GM18867 (cell line): ENCODE measurements around the gene GKAP1.
"Not testable (repeated sequence)": the region's sequence is repeated elsewhere in the genome, so short reads cannot be mapped to it uniquely, and the experiment has no call there.

Source experiments
- ATAC-seq: cut with Tn5 transposase; IDR thresholded peaks from one replicate; pipeline ENCODE4 v1.9.1; 2021; ENCODE audit warnings: mild to moderate bottlenecking, moderate library complexity; ENCODE audit not compliant: unreplicated experiment

The GKAP1 gene

DNA sequence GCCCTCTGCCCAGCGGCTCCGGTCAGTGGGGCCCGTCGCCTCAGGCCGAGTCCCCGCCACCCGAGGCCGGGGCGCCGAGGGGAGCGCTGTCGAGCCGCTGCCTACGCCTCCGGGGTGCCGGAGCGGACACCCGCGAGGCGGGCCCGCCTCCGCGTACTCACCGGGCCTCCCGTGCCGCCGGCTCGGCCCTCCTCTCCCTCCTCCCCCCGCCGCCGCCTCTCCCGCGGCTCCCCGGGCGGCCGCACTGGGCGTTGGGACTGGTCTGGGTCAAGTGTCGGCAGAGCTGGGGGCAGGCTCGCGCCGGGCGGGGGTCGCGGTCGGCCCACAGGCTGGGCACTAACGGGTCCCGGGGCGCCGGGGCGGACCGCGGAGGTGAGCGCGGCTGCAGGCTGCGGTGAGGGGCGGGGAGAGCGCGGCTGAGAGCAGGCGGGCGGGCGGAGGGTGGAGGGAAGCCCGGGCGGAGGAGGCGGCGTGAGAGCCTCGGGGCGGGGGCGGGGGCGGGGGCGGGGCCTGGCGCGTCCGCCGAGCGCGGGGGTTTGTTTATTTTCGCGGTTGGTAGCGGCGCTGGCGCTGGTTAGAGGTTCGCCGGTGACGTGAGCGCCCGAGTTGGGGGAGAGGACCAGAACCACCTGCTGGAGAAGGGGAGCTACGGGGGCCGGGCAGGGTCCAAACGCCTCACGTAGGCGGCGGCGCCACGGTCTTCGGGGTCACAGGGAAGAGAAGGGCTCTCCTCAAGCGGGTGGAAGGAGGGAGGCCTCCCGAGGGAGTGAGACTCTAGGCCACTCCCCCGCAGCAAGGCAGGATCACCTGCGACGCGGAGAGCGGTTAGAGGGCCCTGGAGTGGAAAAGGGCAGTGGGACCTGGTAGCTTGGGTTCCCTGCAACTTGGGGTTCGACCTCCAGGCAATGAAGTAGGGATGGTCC, at the start of gene GKAP1:
GKAP1 (minus strand) TSS at position 414 of the 923 bp plus-strand sequence. CDS start 11,252 bp downstream, outside the sequence.
- peak; percentile 83 for ATAC-seq

- ATAC-seq, result peak; percentile 59
Measured at GRCh38 chr9:83849895-83850294, 32.3 kb upstream of the GKAP1 start.

- ATAC-seq, result not testable (repeated sequence)
Measured at GRCh38 chr9:83837070-83837643, 19.6 kb upstream of the GKAP1 start.

GRCh38 chr9:83830426-83831071, 13.0 kb upstream of the GKAP1 start:
- not testable (repeated sequence) for ATAC-seq

GRCh38 chr9:83824986-83825623, 7.5 kb upstream of the GKAP1 start:
- not testable (repeated sequence) for ATAC-seq

GRCh38 chr9:83817011-83817355, 586 bp downstream of the GKAP1 start:
- ATAC-seq, result not testable (repeated sequence)

DNA sequence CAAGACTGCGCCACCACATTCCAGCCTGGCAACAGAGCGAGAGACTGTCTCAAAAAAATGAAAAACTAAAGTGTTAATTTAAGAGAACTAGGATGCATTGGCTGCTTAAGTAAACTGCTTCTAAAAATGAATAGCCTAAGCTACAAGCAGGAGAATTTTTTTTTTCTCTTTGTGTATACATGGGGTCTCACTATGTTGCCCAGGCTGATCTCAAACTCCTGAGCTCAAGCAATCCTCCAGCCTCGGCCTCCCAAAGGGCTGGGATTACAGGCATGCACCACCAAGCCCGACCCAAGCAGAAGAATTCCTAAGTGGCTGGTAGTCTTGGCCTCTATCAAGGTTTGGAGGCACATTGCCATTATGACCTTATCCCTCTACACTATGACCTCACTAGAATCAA, 2.4 kb downstream of the GKAP1 start:
- not testable (repeated sequence) for ATAC-seq

- not testable (repeated sequence) for ATAC-seq
Measured at GRCh38 chr9:83809213-83809612, 8.4 kb downstream of the GKAP1 start.

- not testable (repeated sequence) for ATAC-seq
Measured at GRCh38 chr9:83804454-83804853, 13.1 kb downstream of the GKAP1 start.

DNA sequence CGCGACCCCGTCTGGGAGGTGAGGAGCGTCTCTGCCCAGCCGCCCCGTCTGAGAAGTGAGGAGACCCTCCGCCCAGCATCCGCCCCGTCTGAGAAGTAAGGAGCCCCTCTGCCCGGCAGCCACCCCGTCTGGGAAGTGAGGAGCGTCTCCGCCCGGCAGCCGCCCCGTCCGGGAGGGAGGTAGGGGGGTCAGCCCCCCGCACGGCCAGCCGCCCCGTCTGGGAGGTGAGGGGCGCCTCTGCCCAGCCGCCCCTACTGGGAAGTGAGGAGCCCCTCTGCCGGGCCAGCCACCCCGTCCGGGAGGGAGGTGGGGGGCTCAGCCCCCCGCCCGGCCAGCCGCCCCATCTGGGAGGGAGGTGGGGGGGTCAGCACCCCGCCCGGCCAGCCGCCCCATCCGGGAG, 13.6 kb downstream of the GKAP1 start:
- not testable (repeated sequence) for ATAC-seq

DNA sequence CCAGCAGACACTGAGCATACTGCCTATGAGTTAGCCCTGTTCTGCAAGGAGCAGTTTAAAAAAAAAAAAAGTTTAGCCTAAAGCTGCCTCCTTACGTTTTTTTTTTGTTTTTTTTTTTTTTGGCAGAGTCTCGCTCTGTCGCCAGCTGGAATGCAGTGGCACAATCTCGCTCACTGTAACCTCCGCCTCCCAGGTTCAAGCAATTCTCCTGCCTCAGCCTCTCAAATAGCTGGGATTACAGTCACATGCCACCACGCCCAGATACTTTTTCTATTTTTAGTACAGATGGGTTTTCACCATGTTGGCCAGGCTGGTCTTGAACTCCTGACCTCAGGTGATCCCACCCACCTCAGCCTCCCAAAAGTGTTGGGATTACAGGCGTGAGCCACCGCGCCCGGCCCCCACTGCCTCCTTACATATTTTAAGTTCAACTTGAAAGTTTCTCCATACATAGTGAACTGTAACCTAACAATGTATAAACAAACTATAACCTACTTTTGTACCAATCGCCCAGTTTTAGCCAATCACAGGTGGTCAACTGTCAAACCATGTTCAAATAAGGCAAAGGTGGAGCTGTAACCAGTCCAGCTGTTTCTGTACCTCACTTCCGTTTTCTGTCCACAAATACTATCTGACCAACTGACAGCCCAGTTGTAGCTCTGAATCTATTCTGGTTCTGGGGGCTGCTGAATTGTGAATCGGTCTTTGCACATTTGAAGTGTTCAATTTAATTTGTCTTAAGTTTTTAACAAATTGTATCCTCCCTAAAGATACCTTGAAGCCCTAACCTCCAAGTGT, 17.1 kb downstream of the GKAP1 start:
- no peak for ATAC-seq

- ATAC-seq, result peak; percentile 59
Measured at GRCh38 chr9:83794051-83794450, 23.5 kb downstream of the GKAP1 start.

DNA sequence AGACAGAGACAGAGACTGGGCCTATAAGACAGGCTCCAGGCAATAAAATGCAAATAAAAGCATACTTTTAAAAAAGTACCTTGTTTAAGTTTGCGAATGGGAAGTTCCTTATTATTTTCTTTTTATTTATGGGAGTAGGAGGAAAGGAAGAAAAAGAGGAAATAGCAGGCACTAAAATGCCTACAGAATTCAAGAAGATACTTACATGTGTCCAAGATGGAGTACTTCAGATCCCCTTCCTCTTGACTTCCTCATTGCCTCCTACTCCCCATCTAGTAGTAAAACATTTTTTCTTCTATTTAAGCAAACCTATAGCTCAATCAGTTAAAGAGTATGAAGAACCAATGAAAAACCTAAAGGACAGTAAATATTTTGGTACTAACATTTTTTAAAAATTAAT, 24.8 kb downstream of the GKAP1 start:
- no peak for ATAC-seq

DNA sequence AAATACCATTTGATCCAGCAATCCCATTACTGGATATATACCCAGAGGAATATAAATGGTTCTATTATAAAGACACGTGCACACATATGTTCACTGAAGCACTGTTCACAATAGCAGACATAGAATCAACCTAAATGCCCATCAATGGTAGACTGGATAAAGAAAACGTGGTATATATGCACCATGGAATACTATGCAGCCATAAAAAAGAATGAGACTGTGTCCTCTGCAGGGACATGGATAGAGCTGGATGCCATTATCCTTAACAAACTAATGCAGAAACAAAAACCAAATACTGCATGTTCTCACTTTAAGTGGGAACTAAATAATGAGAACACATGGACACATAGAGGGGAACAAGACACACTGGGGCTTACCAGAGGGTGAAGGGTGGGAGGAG, 39.4 kb downstream of the GKAP1 start:
- ATAC-seq, result no peak

DNA sequence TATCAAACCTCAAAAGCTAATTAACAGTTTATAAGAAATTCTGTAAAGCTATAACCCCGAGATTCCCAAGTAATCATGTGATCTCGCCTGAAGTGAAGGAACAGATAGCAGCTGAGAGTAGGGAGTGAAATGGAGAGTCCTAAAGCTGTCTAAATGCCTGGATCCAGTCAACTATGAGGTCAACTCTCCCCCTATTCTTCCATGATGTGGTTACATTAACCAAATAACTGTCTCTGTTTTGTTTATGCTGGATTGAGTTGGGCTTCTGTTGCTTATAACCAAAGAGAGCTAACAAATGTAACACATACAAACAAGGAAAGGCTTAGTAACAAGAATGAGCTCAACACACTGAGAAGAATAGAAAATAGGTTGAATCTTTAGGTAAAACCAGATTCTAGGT, 41.6 kb downstream of the GKAP1 start:
- no peak for ATAC-seq

- no peak for ATAC-seq
Measured at GRCh38 chr9:83772860-83773259, 44.7 kb downstream of the GKAP1 start.

- no peak for ATAC-seq
Measured at GRCh38 chr9:83765376-83765775, 52.2 kb downstream of the GKAP1 start.

DNA sequence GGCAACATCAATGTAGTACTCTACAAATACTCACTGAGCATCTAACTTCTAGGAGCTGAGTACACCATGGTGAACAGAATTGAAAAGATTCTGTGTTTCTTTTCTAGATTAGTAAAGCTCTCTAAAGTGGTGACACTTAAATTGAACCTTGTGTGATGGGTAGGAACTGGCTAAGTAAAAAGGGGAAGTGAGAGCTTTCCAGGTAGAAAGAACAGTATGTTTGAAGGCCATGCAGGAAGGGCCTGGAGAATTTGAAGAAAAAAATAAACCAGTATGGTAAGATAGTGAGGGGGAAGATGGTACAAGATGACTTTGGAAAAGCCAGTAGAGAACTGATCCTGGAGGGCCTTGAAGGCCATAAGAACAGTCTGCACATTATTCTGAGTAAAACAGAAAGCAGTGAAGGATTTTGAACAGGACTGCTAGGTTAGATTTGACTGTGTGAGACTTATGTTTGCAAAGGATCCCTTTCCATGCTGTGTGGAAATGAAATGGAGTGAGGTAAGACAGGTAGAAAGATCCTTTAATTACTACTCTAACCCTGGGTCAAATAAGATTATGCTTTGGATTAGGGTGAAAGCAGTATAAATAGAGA, 63.1 kb downstream of the GKAP1 start:
- peak; percentile 75 for ATAC-seq

- no peak for ATAC-seq
Measured at GRCh38 chr9:83749706-83750105, 67.9 kb downstream of the GKAP1 start.

DNA sequence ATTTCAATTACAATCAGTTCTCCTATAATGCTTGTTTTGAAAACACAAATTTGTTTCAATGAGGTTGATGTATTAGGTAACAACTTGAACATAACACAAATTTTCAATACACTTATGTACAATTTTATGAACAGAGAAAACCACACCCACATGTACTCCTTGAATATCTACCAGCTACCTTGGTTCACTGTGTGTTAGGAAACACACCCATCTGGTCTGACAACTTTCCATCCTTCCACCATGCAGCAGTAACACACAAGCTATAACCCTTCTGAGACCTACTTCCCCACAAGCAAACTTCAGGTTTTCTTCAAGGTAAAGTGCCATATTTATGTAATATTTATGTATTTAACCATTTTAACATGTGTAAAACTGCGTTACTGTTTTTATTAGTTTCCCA, 73.4 kb downstream of the GKAP1 start:
- ATAC-seq, result no peak
